GM21360 (cell line): ENCODE data around the gene RMI2.

ENCODE experiments used
- ATAC-seq: cut with Tn5 transposase; IDR thresholded peaks from one replicate; pipeline ENCODE4 v1.9.1; 2021; ENCODE audit warnings: mild to moderate bottlenecking, moderate library complexity; ENCODE audit not compliant: unreplicated experiment

RMI2 gene

DNA sequence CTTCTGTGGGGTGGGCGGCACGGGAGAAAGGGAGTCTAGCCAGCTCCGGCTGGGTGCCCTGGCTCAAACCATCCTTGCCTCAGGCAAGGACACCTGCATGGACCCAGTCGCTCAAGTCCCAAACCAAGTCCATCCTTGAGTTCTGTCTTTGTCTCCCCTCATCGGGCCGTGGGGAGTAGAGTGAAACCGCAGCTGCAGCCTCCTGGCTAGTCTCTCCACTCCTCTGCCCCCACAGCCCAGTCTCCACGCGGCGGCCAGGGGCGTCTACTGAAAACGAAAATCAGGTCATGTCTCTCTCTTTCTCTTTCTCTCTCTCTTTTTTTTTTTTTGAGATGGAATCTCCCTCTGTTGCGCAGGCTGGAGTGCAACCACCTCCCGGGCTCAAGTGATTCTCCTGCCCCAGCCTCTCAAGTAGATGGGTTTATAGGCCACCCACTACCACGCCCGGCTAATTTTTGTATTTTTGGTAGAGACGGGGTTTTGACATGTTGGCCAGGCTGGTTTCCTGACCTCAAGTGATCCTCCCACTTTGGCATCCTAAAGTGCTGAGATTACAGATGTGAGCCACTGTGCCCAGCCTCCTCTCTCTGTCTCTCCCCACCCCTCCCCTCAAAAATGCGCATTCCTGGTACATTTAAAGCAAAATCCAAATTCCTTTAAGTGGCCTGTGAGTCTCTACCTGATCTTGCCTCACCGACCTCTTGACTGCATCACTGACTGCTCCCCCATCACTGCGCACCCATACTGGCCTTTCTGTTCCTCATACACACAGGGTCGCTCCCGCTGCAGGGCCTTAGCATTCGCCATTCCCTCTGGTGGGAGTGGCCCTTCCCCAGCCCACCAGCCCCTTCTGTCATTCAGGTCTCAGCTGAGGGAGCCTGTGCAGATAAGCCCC lies 17.7 kb upstream of the RMI2 start:
- peak; percentile 44 for ATAC-seq

- ATAC-seq: peak; percentile 70
These were observed 16.8 kb upstream of the RMI2 start for GRCh38 chr16:11328172-11329070.

GRCh38 chr16:11329071-11329491 lies 16.2 kb upstream of the RMI2 start:
- ATAC-seq: no peak

- no peak for ATAC-seq
These were observed 15.4 kb upstream of the RMI2 start for GRCh38 chr16:11329891-11330290.

GRCh38 chr16:11330526-11331237 lies 14.6 kb upstream of the RMI2 start:
- no peak for ATAC-seq

DNA sequence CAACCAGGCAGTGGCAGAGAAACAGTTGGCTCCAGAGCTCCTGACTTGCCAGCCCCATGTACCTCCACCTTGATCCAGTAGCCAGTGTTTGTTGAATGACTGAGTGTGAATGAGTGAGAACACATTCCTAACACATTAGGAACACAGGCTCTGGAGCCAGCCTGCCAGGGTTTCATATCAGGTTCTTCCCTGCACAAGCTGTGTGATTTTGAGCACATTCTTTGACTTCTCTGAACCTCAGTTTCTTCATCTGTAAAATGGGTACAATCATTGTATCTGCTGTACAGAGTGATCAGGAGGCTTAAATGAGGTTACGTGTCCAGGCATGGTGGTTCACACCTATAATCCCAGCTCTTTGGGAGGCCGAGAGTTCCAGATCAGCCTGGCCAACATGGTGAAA lies 13.3 kb upstream of the RMI2 start:
- ATAC-seq: no peak

GRCh38 chr16:11333010-11333409 lies 12.2 kb upstream of the RMI2 start:
- ATAC-seq: no peak

DNA sequence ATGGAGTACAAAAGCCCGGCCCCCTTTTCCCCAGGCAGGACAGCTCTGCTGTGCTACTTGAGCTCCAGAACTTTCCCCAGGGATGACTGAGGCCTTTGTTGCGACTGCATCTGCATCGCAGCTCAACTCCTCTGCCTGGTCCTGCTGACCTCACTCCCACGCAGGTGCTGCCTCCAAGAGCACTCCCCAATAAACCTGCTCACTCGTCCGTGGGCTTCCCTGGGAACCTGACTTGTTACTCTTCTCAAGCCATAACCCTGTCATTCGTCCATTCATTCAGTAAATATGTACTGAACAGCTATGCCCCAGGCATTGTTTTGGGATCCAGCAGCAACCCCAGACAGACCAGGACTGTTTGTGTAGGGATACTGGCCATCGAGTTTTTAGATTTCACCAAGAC lies 11.6 kb upstream of the RMI2 start:
- ATAC-seq: no peak

DNA sequence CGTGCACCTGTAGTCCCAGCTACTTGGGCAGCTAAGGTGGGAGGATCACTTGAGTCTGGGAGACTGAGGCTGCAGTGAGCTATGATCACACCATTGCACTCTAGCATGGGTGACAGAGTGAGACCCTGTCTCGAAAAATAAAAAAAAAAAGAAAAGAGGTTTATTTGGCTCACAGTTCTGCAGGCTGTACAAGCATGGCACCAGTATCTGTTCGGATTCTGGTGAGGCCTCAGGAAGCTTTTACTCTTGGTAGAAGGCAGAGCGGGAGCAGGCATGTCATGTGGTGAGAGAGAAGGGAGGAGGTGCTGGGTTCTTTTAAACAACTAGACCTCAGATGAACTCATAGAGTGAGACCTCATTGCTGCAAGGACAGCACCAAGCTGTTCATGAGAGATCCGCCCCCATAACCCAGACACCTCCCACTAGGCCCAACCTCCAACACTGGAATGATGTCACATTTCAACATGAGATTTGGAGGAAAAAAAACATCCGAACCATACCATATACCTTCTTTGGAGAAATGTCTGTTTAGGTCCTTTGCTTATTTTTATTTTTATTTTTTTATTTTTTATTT lies 10.3 kb upstream of the RMI2 start:
- no peak for ATAC-seq

- no peak for ATAC-seq
These were observed 6.2 kb upstream of the RMI2 start for GRCh38 chr16:11339075-11339474.

- ATAC-seq: no peak
These were observed 4.5 kb upstream of the RMI2 start for GRCh38 chr16:11340710-11341109.

DNA sequence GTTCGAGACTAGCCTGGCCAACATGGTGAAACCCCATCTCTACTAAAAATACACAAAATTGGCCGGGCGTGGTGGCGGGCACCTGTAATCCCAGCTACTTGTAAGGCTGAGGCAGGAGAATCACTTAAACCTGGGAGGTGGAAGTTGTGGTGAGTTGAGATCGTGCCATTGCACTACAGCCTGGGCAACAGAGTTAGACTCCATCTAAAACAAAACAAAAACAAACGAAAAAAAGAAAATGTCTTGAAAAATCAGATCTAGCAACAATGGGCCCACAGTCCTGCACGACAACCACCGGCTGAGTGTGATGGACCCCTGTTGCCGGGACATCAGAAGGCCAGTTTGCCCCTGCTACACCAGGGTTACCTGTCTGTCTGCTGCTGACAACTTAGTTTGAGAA lies 3.9 kb upstream of the RMI2 start:
- no peak for ATAC-seq

- ATAC-seq: no peak
These were observed 3.0 kb upstream of the RMI2 start for GRCh38 chr16:11342021-11342855.

- ATAC-seq: no peak
These were observed 1.6 kb downstream of the RMI2 start for GRCh38 chr16:11346700-11347319.

DNA sequence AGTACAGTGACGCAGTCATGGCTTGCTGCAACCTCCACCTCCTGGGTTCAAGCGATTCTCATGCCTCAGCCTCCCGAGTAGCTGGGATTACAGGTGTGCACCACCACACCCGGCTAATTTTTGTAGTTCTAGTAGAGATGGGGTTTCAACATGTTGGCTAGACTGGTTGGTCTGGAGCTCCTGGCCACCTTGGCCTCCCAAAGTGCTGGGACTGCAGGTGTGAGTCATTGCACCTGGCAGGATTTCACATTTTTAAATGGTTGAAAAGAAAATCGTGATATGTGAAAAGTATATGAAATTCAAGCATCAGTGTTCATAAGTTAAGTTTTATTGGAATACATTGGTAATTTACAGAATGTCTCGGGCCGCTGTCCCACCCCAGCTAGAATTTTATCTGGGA lies 2.6 kb downstream of the RMI2 start:
- no peak for ATAC-seq

- ATAC-seq: no peak
These were observed 3.7 kb downstream of the RMI2 start for GRCh38 chr16:11348737-11349598.

DNA sequence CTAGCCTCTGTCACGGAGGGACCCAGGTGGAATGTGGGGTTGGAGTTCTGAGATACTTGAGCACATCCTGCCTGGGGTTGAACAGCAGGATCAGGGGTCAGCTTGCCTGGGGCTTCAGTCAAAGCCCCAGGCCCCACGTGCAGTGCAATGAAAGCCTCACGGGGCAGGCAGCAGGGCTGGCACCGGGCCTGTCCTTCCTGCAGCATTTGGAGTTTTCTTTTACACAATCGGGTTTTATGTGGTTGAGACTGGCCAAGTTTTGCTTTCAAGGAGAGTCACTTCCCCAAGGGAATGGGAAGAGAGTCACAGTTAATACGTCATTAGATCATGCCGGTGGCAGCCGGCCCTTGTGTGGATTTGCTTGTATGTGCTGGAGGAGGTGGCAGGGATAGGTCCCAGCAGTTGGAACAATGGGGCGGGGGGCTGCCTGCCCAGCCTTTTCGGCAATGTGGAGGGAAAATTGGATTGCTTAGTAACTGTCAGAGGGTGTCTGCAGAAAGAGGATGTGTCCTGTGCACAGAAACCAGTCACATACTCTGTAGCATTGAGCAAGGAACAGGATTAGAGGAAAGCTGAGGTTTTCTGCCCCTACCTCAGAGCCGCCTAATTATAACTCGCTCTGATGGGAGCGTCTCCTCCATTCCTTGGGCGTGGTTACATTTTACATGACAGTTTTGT lies 4.5 kb downstream of the RMI2 start:
- no peak for ATAC-seq

DNA sequence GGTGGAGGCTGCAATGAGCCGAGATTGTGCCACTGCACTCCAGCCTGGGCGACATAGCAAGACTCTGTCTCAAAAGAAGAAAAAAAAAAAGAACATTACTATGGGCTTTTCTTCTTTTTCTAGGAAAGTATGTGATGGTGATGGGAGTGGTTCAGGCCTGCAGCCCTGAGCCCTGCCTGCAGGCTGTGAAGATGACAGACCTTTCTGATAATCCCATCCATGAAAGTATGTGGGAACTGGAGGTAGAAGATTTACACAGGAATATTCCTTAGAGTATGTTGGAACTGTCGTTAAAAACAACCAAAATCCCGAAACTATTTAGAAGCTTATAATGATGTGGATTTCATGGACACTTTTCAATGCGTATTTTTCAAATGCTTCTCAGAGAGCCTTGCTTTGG lies 5.3 kb downstream of the RMI2 start:
- no peak for ATAC-seq
